Mammary epithelial cell (primary cell): Measurements from ENCODE around the gene HOXB8.

ENCODE experiments used
- EZH2 ChIP-seq: IDR thresholded peaks from 2 replicates; pipeline ENCODE4 v1.6.1; 2012; ENCODE audit warnings: low read length, inconsistent platforms, borderline replicate concordance
- TF ChIP-seq, protein P1 (sequence below), 2 donors: IDR thresholded peaks in 1 of 2; conservative IDR thresholded peaks in 1 of 2; 2 replicates each; pipeline ENCODE4 v1.5.1; 2011 to 2012; ENCODE audit warnings: inconsistent platforms in 2 of 2, low read length in 2 of 2, mild to moderate bottlenecking in 2 of 2, control low read depth in 1 of 2, low read depth in 1 of 2; ENCODE audit not compliant: insufficient read depth in 1 of 2; ENCODE audit errors: extremely low read depth in 1 of 2

DNA sequence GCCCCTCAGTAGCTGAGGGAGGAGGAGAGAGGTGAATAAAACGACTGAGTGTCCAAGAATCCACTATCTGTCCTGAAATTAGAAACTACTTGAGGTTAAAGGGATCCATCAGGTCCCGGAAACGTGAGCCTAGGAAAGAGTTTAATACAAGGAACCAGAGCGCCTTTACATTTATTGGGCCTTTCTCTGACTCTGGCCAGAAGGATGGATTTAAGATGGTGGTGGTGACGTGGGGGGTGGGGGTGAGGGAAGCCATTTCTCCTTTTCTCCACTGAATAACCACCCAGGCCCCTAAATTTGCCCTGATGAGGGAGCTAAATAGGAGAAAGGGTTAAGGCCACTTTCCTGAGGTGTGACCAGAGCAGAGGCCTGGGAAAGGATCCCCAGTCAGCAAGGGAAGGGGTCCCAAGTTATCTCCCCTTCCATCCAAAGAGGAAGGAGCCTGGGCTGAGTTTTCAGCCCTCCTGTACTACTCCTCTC is 12.1 kb upstream of the HOXB8 start:
- TF ChIP-seq, protein P1, sequence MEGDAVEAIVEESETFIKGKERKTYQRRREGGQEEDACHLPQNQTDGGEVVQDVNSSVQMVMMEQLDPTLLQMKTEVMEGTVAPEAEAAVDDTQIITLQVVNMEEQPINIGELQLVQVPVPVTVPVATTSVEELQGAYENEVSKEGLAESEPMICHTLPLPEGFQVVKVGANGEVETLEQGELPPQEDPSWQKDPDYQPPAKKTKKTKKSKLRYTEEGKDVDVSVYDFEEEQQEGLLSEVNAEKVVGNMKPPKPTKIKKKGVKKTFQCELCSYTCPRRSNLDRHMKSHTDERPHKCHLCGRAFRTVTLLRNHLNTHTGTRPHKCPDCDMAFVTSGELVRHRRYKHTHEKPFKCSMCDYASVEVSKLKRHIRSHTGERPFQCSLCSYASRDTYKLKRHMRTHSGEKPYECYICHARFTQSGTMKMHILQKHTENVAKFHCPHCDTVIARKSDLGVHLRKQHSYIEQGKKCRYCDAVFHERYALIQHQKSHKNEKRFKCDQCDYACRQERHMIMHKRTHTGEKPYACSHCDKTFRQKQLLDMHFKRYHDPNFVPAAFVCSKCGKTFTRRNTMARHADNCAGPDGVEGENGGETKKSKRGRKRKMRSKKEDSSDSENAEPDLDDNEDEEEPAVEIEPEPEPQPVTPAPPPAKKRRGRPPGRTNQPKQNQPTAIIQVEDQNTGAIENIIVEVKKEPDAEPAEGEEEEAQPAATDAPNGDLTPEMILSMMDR (conservative IDR thresholded peaks at IDR 0.05 in 1 of 2, IDR thresholded peaks at IDR 0.05 in 1 of 2; ENCODE audit: extremely low read depth in 1 of 2, insufficient read depth in 1 of 2, low read depth in 1 of 2, low read length in 2 of 2), result no peak
- TF ChIP-seq EZH2, result no peak
